ELF-1 (cell line): ENCODE data around the gene SHMT1.
"Not testable (repeated sequence)": the region's sequence is repeated elsewhere in the genome, so short reads cannot be mapped to it uniquely, and the experiment has no call there.

Experiments used
- DNase-seq: peaks from one replicate; pipeline ENCODE4 v3.0.0-alpha.2; 2016; ENCODE audit warnings: low read depth, low spot score

Gene SHMT1

GRCh38 chr17:18378614-18379013 is 15.3 kb upstream of the SHMT1 start:
- not testable (repeated sequence) for DNase-seq

GRCh38 chr17:18378205-18378505 is 14.8 kb upstream of the SHMT1 start:
- DNase-seq = no peak

- DNase-seq = no peak
Observed at GRCh38 chr17:18377437-18378204, 14.3 kb upstream of the SHMT1 start, which contains the start of gene EVPLL. Gene EVPLL, plus strand, starts transcription at chr17:18377778. Its CDS starts 3,160 bp downstream, at chr17:18380938.

- peak; percentile 37 for DNase-seq
Observed at GRCh38 chr17:18374216-18374615, 10.9 kb upstream of the SHMT1 start.

- not testable (repeated sequence) for DNase-seq
Observed at GRCh38 chr17:18373181-18373580, 9.8 kb upstream of the SHMT1 start.

- DNase-seq = no peak
Observed at GRCh38 chr17:18371455-18371854, 8.1 kb upstream of the SHMT1 start.

- DNase-seq = no peak
Observed at GRCh38 chr17:18370761-18371160, 7.4 kb upstream of the SHMT1 start.

GRCh38 chr17:18368946-18369345 is 5.6 kb upstream of the SHMT1 start:
- DNase-seq = peak; percentile 32

GRCh38 chr17:18364166-18364565 is 816 bp upstream of the SHMT1 start:
- DNase-seq = no peak

- DNase-seq = peak; percentile 41
Observed at GRCh38 chr17:18362698-18363100, 651 bp downstream of the SHMT1 start.

GRCh38 chr17:18361837-18362697 is 1.3 kb downstream of the SHMT1 start:
- no peak for DNase-seq

GRCh38 chr17:18360518-18360917 is 2.8 kb downstream of the SHMT1 start:
- no peak for DNase-seq

- no peak for DNase-seq
Observed at GRCh38 chr17:18356624-18357023, 6.7 kb downstream of the SHMT1 start.

- no peak for DNase-seq
Observed at GRCh38 chr17:18353541-18353940, 9.8 kb downstream of the SHMT1 start.

GRCh38 chr17:18344021-18344420 is 19.3 kb downstream of the SHMT1 start:
- DNase-seq = no peak

- no peak for DNase-seq
Observed at GRCh38 chr17:18339933-18340332, 23.4 kb downstream of the SHMT1 start.

GRCh38 chr17:18338158-18338557 is 25.2 kb downstream of the SHMT1 start:
- DNase-seq = not testable (repeated sequence)

GRCh38 chr17:18332909-18333489 is 30.4 kb downstream of the SHMT1 start:
- DNase-seq = no peak

GRCh38 chr17:18331879-18332278 is 31.5 kb downstream of the SHMT1 start:
- DNase-seq = no peak

GRCh38 chr17:18328643-18329204 is 34.6 kb downstream of the SHMT1 start:
- no peak for DNase-seq

GRCh38 chr17:18327556-18327955 is 35.8 kb downstream of the SHMT1 start:
- DNase-seq = no peak

GRCh38 chr17:18327093-18327492 is 36.3 kb downstream of the SHMT1 start:
- no peak for DNase-seq
